SK-N-SH (cell line): ENCODE results near the gene ZCCHC14. TPM values are rescaled to one million over a fixed set of nuclear protein-coding genes. Genes with fewer than 3 reads are reported as not detected.
A peak's percentile ranks its signal among the peaks of the same experiment; 100 is the strongest.
"Not testable (repeated sequence)": the region's sequence is repeated elsewhere in the genome, so short reads cannot be mapped to it uniquely, and the experiment has no call there.

ENCODE experiments used
- CTCF ChIA-PET: fragments of 300-600, 350-600 bp; formaldehyde crosslinking; extraction: SDS; loops from one replicate; lab custom pipeline; 2021; lab: Yijun Ruan, JAX
- POLR2A ChIA-PET: fragments of 350-600 bp; sonication (Branson Sonifier 250); formaldehyde crosslinking; extraction: SDS; loops from one replicate; lab custom pipeline; 2020; ENCODE audit warnings: antibody characterized with exemption, inconsistent platforms; lab: Yijun Ruan, JAX
- DNase-seq: peaks from one replicate; pipeline ENCODE4 v3.0.0; 2012
- H2AFZ ChIP-seq: fragments of 200-600 bp; sonication (generic); 2 replicates; pipeline ENCODE4 v1.8.1; 2016; ENCODE audit warnings: antibody characterized with exemption, mild to moderate bottlenecking, low read depth
- H3F3A ChIP-seq: fragments of 200-600 bp; sonication (generic); replicated peaks from 2 replicates; pipeline ENCODE3; 2016; ENCODE audit warnings: antibody characterized with exemption, mild to moderate bottlenecking; ENCODE audit not compliant: insufficient read depth
- H3K27ac ChIP-seq, 2 experiments: fragments of 200-500 bp in 1 of 2; fragments of 200-600 bp in 1 of 2; sonication (Bioruptor generic) in 1 of 2; sonication (generic), shearing (Covaris generic) in 1 of 2; 2 replicates each; pipeline versions ENCODE4 v1.5.1 to v1.6.1; 2014 to 2016; ENCODE audit warnings: low read depth in 2 of 2, inconsistent platforms in 1 of 2, low read length in 1 of 2, mild to moderate bottlenecking in 1 of 2, mixed read lengths in 1 of 2
- H3K27me3 ChIP-seq: fragments of 200-600 bp; sonication (generic), shearing (Covaris generic); 2 replicates; pipeline ENCODE4 v1.6.1; 2016; ENCODE audit warnings: mixed run types; ENCODE audit not compliant: insufficient read depth
- H3K36me3 ChIP-seq, 2 experiments: fragments of 200-500 bp in 1 of 2; fragments of 200-600 bp in 1 of 2; sonication (Bioruptor generic) in 1 of 2; sonication (generic) in 1 of 2; replicated peaks in 1 of 2; 2 replicates each; pipeline versions ENCODE3 to v1.5.1; 2014 to 2016; ENCODE audit warnings: low read length in 1 of 2, mild to moderate bottlenecking in 1 of 2; ENCODE audit not compliant: insufficient read depth in 2 of 2, control insufficient read depth in 1 of 2
- H3K4me1 ChIP-seq, 2 experiments: fragments of 200-500 bp in 1 of 2; fragments of 200-600 bp in 1 of 2; sonication (Bioruptor generic) in 1 of 2; sonication (generic), shearing (Covaris generic) in 1 of 2; 2 replicates each; pipeline versions ENCODE4 v1.5.1 to v1.6.1; 2014 to 2016; ENCODE audit warnings: low read depth in 1 of 2, low read length in 1 of 2, mixed run types in 1 of 2; ENCODE audit not compliant: insufficient read depth in 2 of 2, control insufficient read depth in 1 of 2
- H3K4me2 ChIP-seq: fragments of 200-600 bp; sonication (generic), shearing (Covaris generic); 2 replicates; pipeline ENCODE4 v1.6.1; 2017; ENCODE audit warnings: mixed run types
- H3K4me3 ChIP-seq, 2 experiments: fragments of 200-500 bp in 1 of 2; fragments of 200-600 bp in 1 of 2; sonication (Bioruptor generic) in 1 of 2; sonication (generic), shearing (Covaris generic) in 1 of 2; 2 replicates each; pipeline versions ENCODE4 v1.5.1 to v1.8.1; 2014 to 2016; ENCODE audit warnings: low read depth in 2 of 2, inconsistent platforms in 1 of 2, low read length in 1 of 2, mild to moderate bottlenecking in 1 of 2, mixed read lengths in 1 of 2, moderate library complexity in 1 of 2
- H3K79me2 ChIP-seq: fragments of 200-600 bp; sonication (generic); 2 replicates; pipeline ENCODE4 v1.8.1; 2017; ENCODE audit warnings: mild to moderate bottlenecking; ENCODE audit not compliant: insufficient read depth
- H3K9ac ChIP-seq: fragments of 200-600 bp; sonication (generic); 2 replicates; pipeline ENCODE4 v1.6.1; 2017; ENCODE audit warnings: mixed run types
- H3K9me2 ChIP-seq: fragments of 200-600 bp; sonication (generic); 2 replicates; pipeline ENCODE4 v1.6.1; 2017; ENCODE audit warnings: mixed run types
- H3K9me3 ChIP-seq: fragments of 200-600 bp; sonication (generic); 2 replicates; pipeline ENCODE4 v1.6.1; 2017; ENCODE audit warnings: mixed run types, mild to moderate bottlenecking, moderate library complexity
- H4K20me1 ChIP-seq: fragments of 200-600 bp; sonication (generic); 2 replicates; pipeline ENCODE4 v1.6.1; 2017; ENCODE audit warnings: mild to moderate bottlenecking, mixed run types; ENCODE audit not compliant: insufficient read depth
- MAX ChIP-seq: IDR thresholded peaks from 2 replicates; pipeline ENCODE4 v1.4.0; 2012; ENCODE audit warnings: low read depth
- MEF2A ChIP-seq: IDR thresholded peaks from 2 replicates; pipeline ENCODE4 v1.4.0; 2012; ENCODE audit warnings: low read depth, borderline replicate concordance
- MXI1 ChIP-seq: IDR thresholded peaks from 2 replicates; pipeline ENCODE4 v1.6.1; 2012; ENCODE audit warnings: mild to moderate bottlenecking, low read depth, low read length, improper control_type of control experiment
- NFIC ChIP-seq: IDR thresholded peaks from 2 replicates; pipeline ENCODE4 v1.4.0; 2012; ENCODE audit warnings: borderline replicate concordance
- RAD21 ChIP-seq: IDR thresholded peaks from 2 replicates; pipeline ENCODE4 v1.6.1; 2012; ENCODE audit warnings: mild to moderate bottlenecking, low read length
- SMC3 ChIP-seq: IDR thresholded peaks from 2 replicates; pipeline ENCODE4 v1.6.1; 2012; ENCODE audit warnings: low read depth, low read length, improper control_type of control experiment
- WGBS: methylation state at CpG from one replicate; pipeline ENCODE4 v1.1.6; 2017; ENCODE audit warnings: low lambda C conversion rate; 5-methylcytosine and 5-hydroxymethylcytosine counted together
- polyA plus RNA-seq, 3 experiments: library from polyadenylated mRNA; depleted of rRNA; stranded (reverse); fragments of >200 nt; gene quantifications; 2 replicates each; pipeline ENCODE4 v1.2.3, GENCODE V29; 2012

Gene ZCCHC14
- polyA plus RNA-seq, 1 of the 3 experiments (the other 2 are of a cell fraction), result 5.7 TPM

GRCh38 chr16:87482266-87482665 lies 10.6 kb downstream of the ZCCHC14 start:
- no peak overlapping the region for H3K4me2 ChIP-seq
- WGBS, result 79% methylated on average over 9 of the region's 9 CpGs
- no peaks in the 10 kb centered on the region for H3F3A ChIP-seq
- no peak overlapping the region for H2AFZ ChIP-seq
- TF ChIP-seq MXI1 (peak; percentile 8; the same call in 1 of the 2 replicates), SMC3 (no peak)
- ChIA-PET POLR2A (no interaction called here), CTCF (interaction anchor here (0.7 kb wide), 1 partner anchor 65 kb away, joined by 3 read pairs; no protein-coding TSS in a partner anchor)
- no peaks in the 10 kb centered on the region for H3K9me3 ChIP-seq
- no peak overlapping the region for H3K9ac ChIP-seq
- peaks cover 96% of the 10 kb centered on the region for H3K79me2 ChIP-seq
- peak overlapping the region; percentile 28 to 89; a peak in 3 of 4 replicates for H3K27ac ChIP-seq
- H3K4me1 ChIP-seq, result peaks cover 21 to 60% of the 10 kb centered on the region in 2 experiments
- DNase-seq, result no peak
- H3K4me3 ChIP-seq, result no peak overlapping the region
- no peaks in the 10 kb centered on the region for H3K27me3 ChIP-seq
- H4K20me1 ChIP-seq, result peaks cover 90% of the 10 kb centered on the region
- H3K9me2 ChIP-seq, result no peaks in the 10 kb centered on the region
- H3K36me3 ChIP-seq, result peaks cover 2 to 3% of the 10 kb centered on the region in 2 experiments

GRCh38 chr16:87481711-87482110 lies 11.1 kb downstream of the ZCCHC14 start:
- H3K9ac ChIP-seq, POLR2A ChIA-PET, H3K27me3 ChIP-seq, H3K9me2 ChIP-seq, H3K4me3 ChIP-seq, H3F3A ChIP-seq, H3K4me2 ChIP-seq, DNase-seq, H3K36me3 ChIP-seq, H3K9me3 ChIP-seq, H2AFZ ChIP-seq: not testable (repeated sequence)
- Histone ChIP-seq H3K27ac (peak overlapping the region in 1 of 2 experiments; percentile 89; a peak in 2 of 4 replicates), H3K79me2 (peaks cover 94% of the 10 kb centered on the region), H3K4me1 (peaks cover 16 to 60% of the 10 kb centered on the region in 2 experiments), H4K20me1 (peaks cover 90% of the 10 kb centered on the region)
- 98% methylated on average over 4 of the region's 5 CpGs for WGBS
- CTCF ChIA-PET, result interaction anchor here (0.7 to 0.8 kb wide), 2 partner anchors 65 to 154 kb away, joined by 3 read pairs; no protein-coding TSS in a partner anchor

GRCh38 chr16:87477209-87477981 lies 15.4 kb downstream of the ZCCHC14 start:
- POLR2A ChIA-PET, result not testable (repeated sequence)
- DNase-seq, result peak; percentile 83
- H3K4me1 ChIP-seq, result peaks cover 4 to 66% of the 10 kb centered on the region in 2 experiments; a peak in 3 of 4 replicates
- H4K20me1 ChIP-seq, result peaks cover 90% of the 10 kb centered on the region
- TF ChIP-seq RAD21, result peak; percentile 5; the same call in 1 of the 2 replicates
- TF ChIP-seq NFIC, result peak; percentile 20; the same call in 1 of the 2 replicates
- peak; percentile 81 for TF ChIP-seq MAX
- 0 out of 2 replicates have a peak, but pooled peaks have one; percentile 54 for TF ChIP-seq MEF2A
- TF ChIP-seq MXI1, result peak; percentile 77
- TF ChIP-seq, all 33 proteins: peak for 5; not testable (repeated sequence) for 28
- Histone ChIP-seq H3K27ac (peak overlapping the region; percentile 50 to 53), H3K4me3 (0 out of 4 replicates have a peak overlapping the region, but pooled peaks of 1 of the 2 experiments have one; percentile 2), H3K79me2 (peaks cover 95% of the 10 kb centered on the region), H3K4me2 (peak overlapping the region; percentile 54)
- WGBS, result 61% methylated on average over 30 of the region's 30 CpGs
- H3K9me2 ChIP-seq, H2AFZ ChIP-seq, CTCF ChIA-PET, H3K27me3 ChIP-seq, H3K36me3 ChIP-seq, H3K9ac ChIP-seq, H3K9me3 ChIP-seq, H3F3A ChIP-seq: not testable (repeated sequence)
